Vagina (tissue), 2 donors: ENCODE measurements around the gene TMEM165.

Source experiments
- CTCF ChIP-seq, 3 experiments: fragments of 450-650 bp in 2 of 3; fragments of 200-600 bp in 1 of 3; sonication (generic) in 1 of 3; IDR thresholded peaks; one replicate each; pipeline ENCODE4 v1.5.1; 2017 to 2019; ENCODE audit warnings: antibody characterized with exemption in 3 of 3, mild to moderate bottlenecking in 2 of 3, moderate library complexity in 2 of 3
- POLR2A ChIP-seq, 2 donors: fragments of 450-650 bp; IDR thresholded peaks; one replicate each; pipeline ENCODE4 v1.6.1; 2017; ENCODE audit warnings: antibody characterized with exemption in 2 of 2, mild to moderate bottlenecking in 2 of 2, moderate library complexity in 2 of 2

DNA sequence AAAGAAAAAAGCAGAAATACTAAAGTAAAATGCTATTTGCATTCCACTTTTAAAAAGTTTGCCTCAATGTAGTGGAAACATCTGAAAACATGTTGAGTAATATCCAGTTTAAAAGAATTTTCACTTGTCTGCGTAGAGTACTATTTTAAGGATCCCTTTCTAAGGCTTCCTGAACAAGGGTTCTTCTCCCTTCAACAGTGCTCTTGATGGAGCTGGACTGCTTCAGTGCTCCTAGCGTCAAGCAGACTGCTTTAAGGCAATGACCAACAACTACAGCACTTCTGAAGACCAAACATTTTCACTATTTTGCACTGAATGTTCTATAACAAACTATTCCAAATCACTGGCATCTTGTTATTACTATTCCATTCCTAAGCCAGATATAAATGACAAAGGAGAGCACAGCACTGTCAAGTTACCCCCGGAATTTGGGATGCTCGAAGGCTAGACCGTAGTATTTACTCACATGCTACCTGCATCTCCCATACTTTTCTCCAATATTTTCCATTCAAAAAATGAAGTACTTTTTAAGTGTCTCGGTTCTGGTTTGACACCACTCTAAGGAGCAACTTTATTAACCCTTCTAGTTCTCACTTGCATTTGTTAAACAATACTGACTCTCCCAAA, 36.1 kb downstream of the TMEM165 start:
- TF ChIP-seq CTCF (IDR thresholded peaks at IDR 0.05), result no peak
- no peak for TF ChIP-seq POLR2A (IDR thresholded peaks at IDR 0.05)
